ENCODE results near the gene MST1.
"Not testable (repeated sequence)": the region's sequence is repeated elsewhere in the genome, so short reads cannot be mapped to it uniquely, and the experiment has no call there.

The MST1 gene

GRCh38 chr3:49701388-49702077 is 12.3 kb upstream of the MST1 start:
- no peak for DNase-seq

DNA sequence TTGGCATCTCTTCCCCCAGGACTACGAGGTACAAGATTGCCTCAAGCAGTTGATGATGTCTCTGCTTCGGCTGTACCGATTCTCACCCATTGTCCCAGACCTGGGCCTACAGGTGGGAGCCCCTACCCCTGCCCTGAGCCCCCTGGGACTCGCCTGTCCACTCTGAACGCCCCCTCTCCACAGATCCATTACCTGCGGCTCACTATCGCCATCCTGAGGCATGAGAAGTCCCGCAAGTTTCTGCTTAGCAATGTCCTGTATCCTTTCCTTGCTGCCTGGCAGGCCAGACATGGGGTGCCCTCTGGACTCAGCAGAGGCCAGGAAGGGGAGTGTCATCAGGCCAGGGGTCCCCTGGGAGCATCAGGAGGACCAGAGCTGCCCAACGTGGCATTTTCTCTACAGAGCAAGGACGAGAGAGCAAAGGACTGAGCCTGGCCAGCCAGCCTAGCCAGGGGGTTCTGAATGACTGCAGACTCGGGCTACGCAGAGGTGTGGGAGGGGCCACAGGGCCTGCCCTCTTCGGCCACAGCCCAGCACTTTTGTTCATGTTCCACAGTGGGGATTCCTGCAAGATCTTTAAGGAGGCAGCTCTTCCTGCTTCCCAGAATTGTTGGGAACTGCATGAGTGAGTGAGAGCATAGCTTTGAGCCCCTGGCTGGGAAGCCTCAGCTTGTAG is 11.3 kb upstream of the MST1 start:
- DNase-seq, result no peak

- DNase-seq, result no peak
Measured at GRCh38 chr3:49700014-49700413, 10.7 kb upstream of the MST1 start.

DNA sequence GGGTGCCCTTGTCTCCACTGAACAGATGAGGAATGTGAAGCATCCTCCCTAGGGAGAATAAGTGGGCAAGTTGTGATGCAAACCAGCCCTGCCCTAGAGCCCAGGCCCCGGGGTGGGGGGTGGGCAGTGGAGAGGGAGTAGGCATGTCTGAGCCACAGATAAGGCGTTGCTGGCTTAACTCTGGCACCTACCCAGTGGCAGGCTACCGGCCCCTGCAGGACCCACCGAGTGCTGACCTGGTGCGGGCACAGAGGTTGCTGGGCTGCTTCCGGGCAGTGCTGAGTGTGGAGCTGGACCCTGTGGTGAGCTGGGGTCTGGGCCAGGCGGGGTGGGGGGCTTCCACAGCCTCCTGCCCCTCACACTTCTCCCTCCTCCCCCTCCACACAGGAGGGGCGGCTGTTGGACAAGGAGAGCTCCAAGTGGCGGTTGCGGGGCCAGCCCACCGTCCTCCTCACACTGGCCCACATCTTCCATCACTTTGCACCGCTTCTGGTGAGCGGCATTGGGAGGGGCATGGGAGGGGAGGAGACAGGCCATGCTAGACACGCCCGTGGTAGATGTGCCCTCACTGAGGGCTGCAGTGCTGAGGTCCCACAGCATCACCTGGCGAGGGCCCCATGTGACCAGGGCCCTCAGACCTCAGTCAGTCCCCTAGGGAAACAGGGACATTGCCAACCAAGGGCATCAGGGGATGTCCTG is 10.2 kb upstream of the MST1 start:
- DNase-seq, result no peak

DNA sequence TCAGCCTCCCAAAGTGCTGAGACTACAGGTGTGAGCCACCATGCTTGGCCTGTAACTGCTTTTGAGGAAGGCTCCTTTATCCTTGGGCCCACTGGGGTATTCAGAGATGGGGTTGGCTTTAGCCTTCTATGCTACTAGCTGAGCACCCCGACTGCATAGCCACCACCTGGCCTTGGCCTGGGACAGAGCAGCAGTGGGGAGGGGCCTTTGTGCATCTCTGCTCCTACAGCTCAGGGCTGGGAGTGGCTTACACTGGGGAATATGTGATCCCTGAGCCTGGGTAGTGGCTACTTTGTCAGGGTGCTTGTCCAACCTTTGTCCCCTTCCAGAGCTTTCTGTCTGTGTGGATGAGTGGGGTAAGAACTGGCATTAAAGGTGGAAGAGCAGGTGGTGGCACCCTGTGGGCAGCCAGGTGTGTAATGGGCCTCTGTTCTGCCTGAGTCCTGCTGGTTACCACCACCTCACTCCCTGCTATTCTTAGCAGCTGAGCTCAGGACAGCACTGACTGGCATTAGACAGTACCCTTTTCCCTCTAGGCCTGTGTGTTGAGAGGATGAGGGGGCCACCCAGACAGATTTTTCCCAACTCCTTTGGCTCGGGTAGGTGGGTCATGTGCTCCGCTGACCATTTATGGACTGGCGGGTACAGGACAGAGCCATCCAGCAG is 6.2 kb upstream of the MST1 start:
- not testable (repeated sequence) for DNase-seq

GRCh38 chr3:49694409-49695070 is 5.3 kb upstream of the MST1 start:
- not testable (repeated sequence) for DNase-seq

DNA sequence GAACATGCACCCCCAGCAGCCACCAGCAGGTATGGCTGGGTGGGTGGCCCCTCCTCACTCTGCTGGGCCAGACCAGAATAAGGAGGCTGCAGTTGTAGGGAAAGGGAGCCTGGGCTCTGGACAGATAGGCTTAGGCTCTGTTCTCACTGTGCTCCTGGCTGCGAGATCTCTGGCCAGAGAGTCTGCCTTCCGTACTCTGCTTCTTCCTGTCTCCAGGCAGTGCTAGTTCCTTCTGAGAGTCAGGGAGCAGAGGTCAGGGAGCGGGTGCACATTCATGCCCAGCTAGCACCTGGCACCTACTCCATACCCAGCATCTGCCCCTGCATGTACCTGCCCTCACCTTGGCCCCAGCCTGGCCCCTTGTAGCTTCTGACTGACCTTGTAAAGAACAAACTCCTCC is 2.2 kb upstream of the MST1 start:
- DNase-seq, result not testable (repeated sequence)

DNA sequence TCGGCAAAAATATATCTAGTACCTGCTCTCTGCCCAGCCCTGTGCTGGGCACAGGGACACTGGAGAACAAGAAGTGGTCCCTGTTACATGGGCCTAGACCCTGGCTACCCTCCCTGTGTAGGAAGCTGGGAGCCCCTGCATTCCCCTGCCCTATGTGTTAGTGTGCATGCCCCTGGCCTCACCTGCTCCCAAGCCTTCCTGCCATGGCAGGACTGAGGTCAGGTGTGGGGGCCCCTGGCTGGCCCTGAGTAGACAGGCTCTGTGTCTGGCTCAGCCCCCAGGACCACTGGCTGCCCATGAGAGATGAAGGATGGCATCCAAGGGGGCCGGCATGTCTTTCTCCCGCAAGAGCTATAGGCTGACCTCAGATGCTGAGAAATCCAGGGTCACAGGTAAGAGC is 1.6 kb upstream of the MST1 start:
- not testable (repeated sequence) for DNase-seq

DNA sequence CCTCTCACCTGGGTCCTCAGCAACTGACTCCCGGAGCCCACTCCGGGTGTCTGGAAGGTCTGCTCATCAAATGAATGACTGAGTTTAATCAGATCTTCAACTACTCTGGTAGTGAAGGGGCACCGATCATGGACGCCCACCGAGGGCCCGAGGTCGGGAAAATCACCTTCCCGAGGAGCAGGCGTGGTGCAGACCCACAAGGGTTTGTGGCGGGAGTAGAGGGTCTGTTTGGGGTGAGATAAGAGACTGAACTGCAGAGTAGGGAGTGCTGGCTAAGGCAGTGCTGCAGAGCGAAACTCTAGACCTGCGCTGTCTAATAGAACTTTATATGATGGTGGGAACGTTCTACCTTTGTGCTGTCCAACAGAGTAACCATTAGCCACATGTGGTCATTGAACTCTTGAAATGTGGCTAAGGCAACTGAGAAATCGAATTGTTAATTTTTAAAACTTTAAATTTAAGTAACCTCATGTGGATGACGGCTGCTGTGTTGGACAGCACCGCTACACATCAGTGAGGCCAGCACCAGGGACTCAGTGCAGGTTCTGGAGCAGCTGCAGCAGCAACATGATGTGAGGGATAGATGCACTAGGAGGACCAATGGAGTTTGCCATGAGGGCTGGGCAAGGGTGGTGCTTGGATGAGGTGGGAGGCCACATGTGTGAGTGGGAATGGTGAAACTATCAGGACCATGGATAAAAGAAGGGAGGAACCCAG is 792 bp upstream of the MST1 start:
- DNase-seq, result not testable (repeated sequence)

DNA sequence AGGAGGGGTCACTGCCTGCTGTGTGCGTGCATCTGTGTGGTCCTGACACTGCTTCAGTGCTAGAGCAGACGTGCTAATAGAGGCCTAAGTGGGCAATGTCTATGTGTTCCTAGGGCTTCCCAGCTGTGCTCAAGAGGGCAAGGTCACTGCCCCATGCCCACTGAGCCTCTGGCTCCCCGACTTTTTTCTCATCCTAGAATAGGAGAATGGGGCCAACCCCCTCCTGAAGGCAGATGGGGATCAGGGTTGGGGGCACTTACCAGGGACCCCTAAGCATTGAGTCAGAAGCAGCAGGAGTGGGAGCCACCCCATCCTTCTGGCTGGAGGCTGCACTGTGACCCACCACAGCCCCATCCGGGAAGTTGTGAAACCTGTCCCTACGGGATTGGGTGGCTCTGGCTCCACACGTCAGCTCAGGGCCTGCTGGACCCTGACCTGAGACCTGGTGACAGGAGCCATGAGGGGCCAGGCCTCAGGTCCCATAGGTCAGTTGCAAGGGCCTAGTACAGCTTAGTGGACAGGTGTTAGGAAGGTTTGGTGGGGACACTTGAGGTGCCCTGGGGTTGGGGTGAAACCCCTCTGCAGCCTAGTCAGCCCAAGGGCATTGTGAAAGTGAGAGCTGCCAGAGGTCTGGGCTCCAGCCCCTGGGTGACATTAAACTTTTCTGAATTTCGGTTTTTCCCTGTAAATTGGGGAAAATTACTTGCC is 782 bp downstream of the MST1 start:
- not testable (repeated sequence) for DNase-seq

DNA sequence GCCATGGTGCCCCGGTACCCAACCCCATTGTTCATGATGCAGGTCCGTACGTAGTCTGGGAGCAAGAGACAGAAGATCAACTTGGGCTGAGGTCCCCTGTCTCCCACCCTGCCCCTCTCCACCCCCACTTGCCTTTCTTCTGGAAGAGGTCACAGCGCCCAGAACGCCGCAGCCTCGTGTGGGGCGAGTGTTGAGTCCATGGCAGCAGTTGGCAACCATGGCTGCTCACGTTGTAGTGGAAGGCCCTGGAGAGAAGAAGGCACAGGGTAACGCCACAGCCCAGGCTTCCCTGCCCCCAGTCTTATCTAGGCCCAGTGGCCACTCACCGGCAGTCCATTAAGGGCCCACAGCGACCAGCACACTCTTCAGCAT is 1.9 kb downstream of the MST1 start:
- not testable (repeated sequence) for DNase-seq

DNA sequence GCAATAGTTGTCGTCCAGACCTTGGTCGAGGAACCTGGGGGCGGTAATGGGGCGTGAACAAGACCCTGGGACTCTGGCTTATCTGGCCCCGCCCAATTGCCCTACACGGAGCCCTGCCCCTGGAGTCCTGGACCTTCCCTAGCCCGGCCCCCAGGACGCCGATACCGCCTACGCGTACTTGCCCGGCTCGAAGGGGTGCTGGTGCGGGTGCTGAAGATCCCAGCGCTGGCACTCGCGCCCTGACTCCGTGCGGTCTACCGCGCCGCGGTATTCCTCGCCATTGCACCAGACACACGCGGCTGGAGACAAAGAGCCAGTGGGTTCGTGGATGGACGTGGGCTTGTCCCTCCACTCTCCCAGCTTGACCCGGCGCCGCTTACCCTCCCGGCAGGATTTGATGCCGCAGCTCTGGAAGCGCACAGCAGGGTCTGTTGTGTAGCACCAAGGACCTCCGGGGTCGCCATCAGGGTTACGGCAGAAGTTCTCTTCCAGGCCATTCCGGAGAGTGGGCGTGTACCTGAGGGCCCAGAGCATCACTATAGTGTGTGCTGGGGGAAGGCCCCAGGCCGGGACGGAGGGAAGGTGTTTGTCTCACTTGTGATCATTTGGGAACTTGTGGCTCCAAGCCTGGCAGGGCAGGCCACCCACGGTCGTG is 2.4 kb downstream of the MST1 start:
- DNase-seq, result not testable (repeated sequence)

GRCh38 chr3:49686346-49686745 is 2.9 kb downstream of the MST1 start:
- not testable (repeated sequence) for DNase-seq

DNA sequence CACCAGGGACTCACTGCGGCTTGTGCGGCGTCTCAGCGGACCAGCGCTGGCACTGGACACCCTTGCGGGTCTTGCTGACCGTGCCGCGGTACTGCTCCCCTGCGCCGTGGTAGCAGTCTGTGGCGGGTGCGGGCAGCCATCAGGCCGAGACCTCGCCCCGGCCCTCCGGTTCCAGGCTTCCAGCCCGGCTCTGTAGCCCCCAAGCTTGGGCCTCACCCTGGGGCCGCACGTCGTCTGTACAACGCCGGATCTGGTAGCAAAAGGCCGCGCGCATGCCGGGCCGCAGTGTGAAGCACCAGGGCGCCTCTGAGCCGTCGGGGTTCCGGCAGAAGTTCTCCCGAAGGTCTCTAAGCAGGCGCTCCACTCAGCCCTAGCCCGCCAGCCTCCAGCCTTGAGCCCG is 3.4 kb downstream of the MST1 start:
- not testable (repeated sequence) for DNase-seq

DNA sequence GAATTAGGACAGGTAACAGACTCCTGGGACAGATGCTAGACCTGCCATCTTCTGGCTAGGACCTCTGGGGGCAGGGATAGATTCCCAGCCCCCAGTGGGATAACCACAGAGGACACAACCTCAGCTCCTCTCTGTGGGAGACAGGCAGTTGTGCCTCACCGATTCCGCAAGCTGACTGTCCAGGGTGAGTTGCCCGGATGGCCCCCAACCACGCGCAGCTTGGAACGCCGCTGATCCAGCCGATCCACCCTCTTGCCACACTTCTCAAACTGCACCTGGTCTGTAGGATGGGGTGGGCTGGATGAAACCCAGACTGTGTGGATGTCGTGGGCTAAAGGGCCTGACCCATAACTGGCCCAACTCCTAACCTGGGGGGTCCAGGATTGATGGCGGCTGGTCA is 4.2 kb downstream of the MST1 start:
- DNase-seq, result not testable (repeated sequence)

DNA sequence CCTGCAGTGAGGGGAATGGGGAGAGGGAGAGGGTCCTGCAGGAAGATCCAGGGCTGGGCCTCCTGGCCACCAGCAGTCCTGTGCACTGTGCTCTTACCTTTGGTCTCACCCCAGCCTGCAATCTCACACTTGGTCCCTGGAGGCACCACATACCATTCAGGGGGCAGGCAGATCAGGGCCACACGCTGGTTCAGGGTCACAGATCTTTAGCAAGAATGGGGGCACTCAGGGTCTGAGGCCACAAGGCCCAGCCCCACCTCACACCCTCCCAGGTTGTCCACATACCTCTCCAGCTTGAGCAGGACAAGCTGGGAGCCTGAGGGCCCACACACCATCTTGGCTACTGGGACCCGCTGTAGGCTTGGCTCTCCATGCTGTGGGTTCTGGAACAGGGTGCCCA is 4.8 kb downstream of the MST1 start:
- DNase-seq, result not testable (repeated sequence)

DNA sequence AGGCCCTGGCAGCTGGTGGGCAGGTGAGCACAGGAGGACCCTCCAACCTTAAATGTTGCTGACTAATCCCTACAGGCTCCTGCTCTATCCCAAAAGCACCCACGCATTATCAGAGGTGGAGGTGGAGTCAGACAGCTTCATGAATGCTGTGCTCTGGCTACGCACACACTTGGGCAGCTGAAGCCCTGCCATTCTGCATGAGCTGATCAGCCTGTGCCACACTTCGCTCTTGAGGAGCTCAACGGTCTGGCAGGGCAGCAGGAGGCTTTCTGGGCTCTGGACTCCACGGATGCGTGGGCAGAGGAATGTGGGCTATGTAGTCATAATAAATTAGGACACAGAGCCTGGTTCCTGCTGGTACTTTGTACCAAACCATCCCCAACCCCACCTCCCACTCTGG is 6.1 kb downstream of the MST1 start:
- DNase-seq, result no peak

DNA sequence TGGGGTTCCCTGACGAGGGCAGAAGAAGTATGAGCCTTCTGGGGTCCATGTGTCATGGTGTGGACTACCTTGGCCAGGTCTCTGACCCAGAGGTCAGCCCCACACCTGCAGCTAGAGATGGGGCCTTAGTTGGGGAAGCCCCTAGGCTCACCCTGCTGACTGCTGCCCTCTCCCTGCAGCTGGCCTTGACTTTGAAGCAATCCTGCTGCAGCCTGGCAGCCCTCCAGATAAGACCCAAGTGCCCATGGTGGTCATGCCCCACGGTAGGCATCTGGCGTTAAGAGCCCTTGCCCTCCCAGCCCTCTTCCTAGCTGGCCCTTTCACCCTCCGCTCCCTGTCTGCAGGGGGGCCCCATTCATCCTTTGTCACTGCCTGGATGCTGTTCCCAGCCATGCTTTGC is 7.7 kb downstream of the MST1 start:
- DNase-seq, result no peak

DNA sequence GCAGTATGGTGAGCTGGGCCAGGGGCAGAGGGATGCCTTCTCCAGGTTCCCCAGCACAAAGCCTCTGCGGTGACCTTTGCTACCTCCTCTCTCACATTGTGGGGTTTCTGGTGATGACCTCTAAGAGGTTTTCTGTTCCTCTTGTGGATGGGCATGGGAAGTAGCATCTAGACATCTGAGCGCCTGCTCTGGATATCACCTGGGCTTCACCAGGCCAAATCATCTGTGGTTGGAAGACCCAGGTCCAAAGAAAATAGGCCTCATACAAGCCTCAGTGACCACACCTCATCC is 8.1 kb downstream of the MST1 start:
- no peak for DNase-seq
